ENCODE measurements around the gene MSL3B.

DNA sequence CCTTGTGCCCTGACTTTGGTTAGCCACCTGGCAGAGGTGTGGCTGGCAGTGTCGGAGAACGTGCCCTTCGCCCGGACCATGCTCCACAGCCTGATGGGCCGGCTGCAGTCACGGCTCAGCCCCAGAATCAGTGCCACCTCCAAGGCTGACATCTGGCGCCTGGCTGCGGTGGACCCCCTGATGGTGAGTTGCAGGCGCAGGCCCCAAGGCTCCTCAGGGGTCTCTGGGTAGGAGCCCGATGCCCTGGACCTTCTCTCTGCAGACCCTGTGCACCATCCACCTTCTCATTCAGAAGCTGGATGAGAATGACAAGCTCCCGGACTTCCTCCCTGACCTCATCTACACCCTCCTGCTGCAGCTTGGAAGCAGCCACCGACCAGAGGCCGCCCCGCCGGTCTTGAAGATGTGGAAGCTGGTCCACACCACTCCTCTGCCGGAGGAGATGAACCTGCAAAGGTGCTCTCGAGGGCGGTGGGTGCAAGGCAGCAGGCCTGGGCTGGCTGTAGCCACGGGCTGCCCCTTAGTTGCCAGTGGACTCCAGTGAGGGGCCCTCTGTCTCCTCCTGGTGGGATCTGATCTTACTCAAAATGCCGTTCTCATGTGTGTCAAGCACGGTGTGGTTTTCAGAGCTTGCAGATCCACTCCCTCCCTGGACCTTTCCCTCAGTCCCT is 46.0 kb downstream of the MSL3B start:
- TF ChIP-seq, protein P1, sequence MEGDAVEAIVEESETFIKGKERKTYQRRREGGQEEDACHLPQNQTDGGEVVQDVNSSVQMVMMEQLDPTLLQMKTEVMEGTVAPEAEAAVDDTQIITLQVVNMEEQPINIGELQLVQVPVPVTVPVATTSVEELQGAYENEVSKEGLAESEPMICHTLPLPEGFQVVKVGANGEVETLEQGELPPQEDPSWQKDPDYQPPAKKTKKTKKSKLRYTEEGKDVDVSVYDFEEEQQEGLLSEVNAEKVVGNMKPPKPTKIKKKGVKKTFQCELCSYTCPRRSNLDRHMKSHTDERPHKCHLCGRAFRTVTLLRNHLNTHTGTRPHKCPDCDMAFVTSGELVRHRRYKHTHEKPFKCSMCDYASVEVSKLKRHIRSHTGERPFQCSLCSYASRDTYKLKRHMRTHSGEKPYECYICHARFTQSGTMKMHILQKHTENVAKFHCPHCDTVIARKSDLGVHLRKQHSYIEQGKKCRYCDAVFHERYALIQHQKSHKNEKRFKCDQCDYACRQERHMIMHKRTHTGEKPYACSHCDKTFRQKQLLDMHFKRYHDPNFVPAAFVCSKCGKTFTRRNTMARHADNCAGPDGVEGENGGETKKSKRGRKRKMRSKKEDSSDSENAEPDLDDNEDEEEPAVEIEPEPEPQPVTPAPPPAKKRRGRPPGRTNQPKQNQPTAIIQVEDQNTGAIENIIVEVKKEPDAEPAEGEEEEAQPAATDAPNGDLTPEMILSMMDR (IDR thresholded peaks at IDR 0.05): no peak
- no peak for TF ChIP-seq POLR2A (IDR thresholded peaks at IDR 0.05)

All from body of pancreas (tissue), 4 donors.